Activated CD4-positive, alpha-beta T cell treated with anti-CD3 and anti-CD28 coated beads for 1 hour (primary cell): Measurements from ENCODE around the gene PPP1R1A.

Experiments used
- DNase-seq: peaks from one replicate; pipeline ENCODE4 v3.0.0-alpha.2; 2020

The PPP1R1A gene

GRCh38 chr12:54588110-54588889 is at the start of gene PPP1R1A:
TSS of gene PPP1R1A (minus strand) at chr12:54588659. CDS start at chr12:54588488, 171 bp downstream.
- no peak for DNase-seq

- DNase-seq = no peak
These were observed 46.3 kb upstream of the PPP1R1A start, which contains the start of gene LACRT for GRCh38 chr12:54634795-54635194. TSS of gene LACRT (minus strand) at chr12:54634895. CDS start at chr12:54634841, 54 bp downstream.

- no peak for DNase-seq
These were observed 43.7 kb upstream of the PPP1R1A start for GRCh38 chr12:54631988-54632728.

GRCh38 chr12:54631551-54631950 is 43.1 kb upstream of the PPP1R1A start:
- no peak for DNase-seq

- DNase-seq = no peak
These were observed 41.5 kb upstream of the PPP1R1A start for GRCh38 chr12:54629925-54630324.

- no peak for DNase-seq
These were observed 39.9 kb upstream of the PPP1R1A start for GRCh38 chr12:54628186-54628846.

- no peak for DNase-seq
These were observed 38.8 kb upstream of the PPP1R1A start for GRCh38 chr12:54627304-54627703.

- no peak for DNase-seq
These were observed 37.1 kb upstream of the PPP1R1A start for GRCh38 chr12:54625598-54625997.

- DNase-seq = no peak
These were observed 36.1 kb upstream of the PPP1R1A start for GRCh38 chr12:54624315-54625279.

GRCh38 chr12:54622463-54623183 is 34.2 kb upstream of the PPP1R1A start:
- DNase-seq = no peak

- no peak for DNase-seq
These were observed 28.6 kb upstream of the PPP1R1A start for GRCh38 chr12:54616933-54617680.

- DNase-seq = no peak
These were observed 23.8 kb upstream of the PPP1R1A start for GRCh38 chr12:54612225-54612750.

- no peak for DNase-seq
These were observed 23.3 kb upstream of the PPP1R1A start for GRCh38 chr12:54611715-54612149.

GRCh38 chr12:54608769-54609168 is 20.3 kb upstream of the PPP1R1A start:
- DNase-seq = no peak

- no peak for DNase-seq
These were observed 19.7 kb upstream of the PPP1R1A start for GRCh38 chr12:54608156-54608555.

- DNase-seq = no peak
These were observed 18.1 kb upstream of the PPP1R1A start for GRCh38 chr12:54606556-54606955.

GRCh38 chr12:54605138-54605970 is 16.9 kb upstream of the PPP1R1A start:
- no peak for DNase-seq

- no peak for DNase-seq
These were observed 16.0 kb upstream of the PPP1R1A start for GRCh38 chr12:54604436-54604835.

- no peak for DNase-seq
These were observed 15.4 kb upstream of the PPP1R1A start for GRCh38 chr12:54603872-54604271.
